COLO668 (cell line): ENCODE data around the gene IGF1R.
A peak's percentile ranks its signal among the peaks of the same experiment; 100 is the strongest.

Source experiments
- DNase-seq: peaks from one replicate; lab custom pipeline; 2025; ENCODE audit not compliant: unreplicated experiment; lab: John Stamatoyannopoulos, UW

The IGF1R gene

GRCh38 chr15:98823012-98823458 lies 174.7 kb downstream of the IGF1R start:
- DNase-seq, result peak; percentile 7

- DNase-seq, result no peak
These were observed 175.3 kb downstream of the IGF1R start for GRCh38 chr15:98823616-98824015.

GRCh38 chr15:98824595-98824994 lies 176.3 kb downstream of the IGF1R start:
- no peak for DNase-seq

DNA sequence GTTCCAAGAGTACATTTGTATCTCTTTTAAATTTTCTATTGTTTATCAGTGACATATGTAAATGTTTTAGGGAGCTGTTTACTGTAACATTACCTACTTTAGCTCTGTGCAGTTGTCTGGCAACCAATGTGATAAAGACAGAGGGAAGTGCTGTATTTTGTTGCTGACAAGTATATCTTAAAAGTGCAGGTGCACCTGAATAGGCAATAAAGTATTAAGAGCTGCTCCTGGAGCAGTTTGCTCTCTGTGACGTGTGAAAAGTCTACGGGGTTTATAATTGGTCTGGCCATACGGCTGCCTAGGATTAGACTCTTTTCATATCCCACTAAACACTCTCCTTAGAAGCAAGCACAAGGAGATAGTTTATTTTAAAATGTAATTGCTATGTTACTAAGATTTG lies 178.3 kb downstream of the IGF1R start:
- no peak for DNase-seq

GRCh38 chr15:98827217-98827616 lies 178.9 kb downstream of the IGF1R start:
- no peak for DNase-seq

GRCh38 chr15:98830034-98830634 lies 181.8 kb downstream of the IGF1R start:
- DNase-seq, result no peak

DNA sequence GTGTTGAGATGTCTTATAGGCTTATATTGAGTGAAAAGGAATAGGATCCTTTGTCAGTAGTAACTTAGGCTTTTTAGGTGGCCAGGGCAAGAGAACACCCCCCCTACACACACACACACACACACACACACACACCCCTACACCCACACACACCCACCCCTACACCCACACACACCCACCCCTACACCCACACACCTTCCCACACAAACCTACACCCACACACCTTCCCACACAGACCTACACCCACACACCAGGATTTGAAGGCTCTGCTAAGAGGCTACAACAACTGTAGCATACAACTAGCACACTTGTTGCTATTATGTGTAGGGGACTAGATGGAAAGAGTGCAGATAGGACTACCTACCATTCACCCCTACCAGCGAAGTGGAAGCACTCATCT lies 186.6 kb downstream of the IGF1R start:
- no peak for DNase-seq

GRCh38 chr15:98835876-98836275 lies 187.5 kb downstream of the IGF1R start:
- no peak for DNase-seq

GRCh38 chr15:98838387-98839259 lies 190.3 kb downstream of the IGF1R start:
- DNase-seq, result no peak

DNA sequence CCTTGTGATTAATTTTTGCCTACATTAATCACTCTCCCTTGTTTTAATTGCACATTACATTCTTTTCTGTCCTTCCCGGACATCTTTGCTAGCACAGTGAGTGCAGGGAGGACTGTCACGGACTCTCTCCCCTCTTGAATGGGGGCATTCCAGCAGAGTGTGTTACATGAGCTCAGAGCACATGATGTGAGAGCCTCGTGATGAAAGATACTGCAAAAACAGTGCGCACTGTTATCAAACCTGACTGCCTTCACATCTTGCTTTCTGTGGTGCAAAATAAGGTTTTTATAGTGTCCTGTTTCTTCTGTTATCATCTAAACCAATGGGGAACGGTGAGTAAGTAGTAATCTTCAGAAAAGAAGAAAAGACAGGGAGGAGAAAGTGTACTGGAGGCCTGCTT lies 191.7 kb downstream of the IGF1R start:
- DNase-seq, result no peak

- DNase-seq, result peak; percentile 12
These were observed 193.2 kb downstream of the IGF1R start for GRCh38 chr15:98841419-98841970.

GRCh38 chr15:98842192-98842972 lies 194.0 kb downstream of the IGF1R start:
- no peak for DNase-seq

DNA sequence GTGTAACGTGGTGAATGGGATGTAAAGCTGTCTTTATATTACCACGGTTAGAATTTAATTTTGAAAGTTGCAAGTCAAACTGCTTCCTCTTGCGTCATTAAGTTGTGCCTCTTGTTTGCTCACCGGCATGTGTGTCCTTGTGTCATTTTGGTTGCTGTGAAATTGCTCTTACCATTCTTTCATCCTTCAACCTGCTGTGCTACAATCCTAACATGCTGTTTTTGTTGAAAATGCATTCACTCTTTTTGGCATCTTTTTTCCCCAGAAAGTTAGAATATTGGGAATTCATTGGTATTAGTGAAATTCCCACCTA lies 194.6 kb downstream of the IGF1R start:
- no peak for DNase-seq

GRCh38 chr15:98843844-98844243 lies 195.5 kb downstream of the IGF1R start:
- DNase-seq, result no peak

DNA sequence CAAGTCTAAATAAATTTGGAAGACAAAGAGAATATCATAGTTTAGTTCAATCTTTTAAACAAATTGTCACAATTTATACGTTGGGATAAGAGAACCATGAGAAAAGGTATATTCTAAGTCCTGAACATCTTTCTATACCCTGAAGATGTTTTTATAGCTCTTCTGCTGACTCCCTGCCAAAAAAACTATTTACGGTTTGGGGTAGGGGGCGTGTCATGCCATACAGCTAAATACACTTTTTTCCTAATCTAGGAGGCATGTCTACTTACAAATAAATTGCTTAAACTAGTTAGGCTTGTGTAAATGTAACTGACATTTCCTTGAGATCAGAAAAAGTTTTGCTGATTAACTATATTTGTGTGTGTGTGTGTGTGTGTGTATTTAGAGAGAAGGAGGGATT lies 195.9 kb downstream of the IGF1R start:
- DNase-seq, result no peak

GRCh38 chr15:98845138-98845884 lies 197.0 kb downstream of the IGF1R start:
- no peak for DNase-seq

DNA sequence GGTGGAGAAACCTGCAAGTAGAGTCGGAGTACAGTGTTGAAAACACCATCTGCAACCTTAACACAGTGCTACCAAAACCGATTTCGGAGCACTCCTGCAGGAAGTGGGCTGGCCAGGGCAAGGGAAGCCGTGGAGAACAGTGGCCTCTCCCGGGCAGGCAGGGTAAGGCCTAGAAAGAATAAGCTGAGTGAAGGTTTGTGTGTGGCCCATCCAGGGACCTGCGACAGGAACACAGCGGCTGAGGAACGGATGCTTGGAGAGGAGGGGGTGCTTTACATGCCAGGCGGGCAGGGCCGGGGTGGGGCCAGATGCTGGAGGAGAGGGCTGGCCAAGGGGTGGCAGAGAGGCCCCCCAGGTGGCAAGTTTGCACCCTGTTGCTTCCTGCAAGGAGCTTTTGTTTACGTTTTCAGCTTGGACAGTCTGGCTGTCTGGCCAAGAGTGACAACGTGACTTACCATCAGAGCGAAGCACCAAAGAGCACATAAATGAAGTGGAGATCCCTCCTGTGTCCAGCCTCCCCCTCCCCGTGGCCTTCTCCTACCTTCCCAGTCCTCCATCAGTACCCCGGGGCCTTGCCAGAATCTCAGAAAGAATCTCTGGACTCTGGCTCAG lies 202.7 kb downstream of the IGF1R start:
- DNase-seq, result peak; percentile 72

- peak; percentile 82 for DNase-seq
These were observed 204.8 kb downstream of the IGF1R start for GRCh38 chr15:98853161-98853560.

- peak; percentile 24 for DNase-seq
These were observed 205.5 kb downstream of the IGF1R start for GRCh38 chr15:98853617-98854420.

DNA sequence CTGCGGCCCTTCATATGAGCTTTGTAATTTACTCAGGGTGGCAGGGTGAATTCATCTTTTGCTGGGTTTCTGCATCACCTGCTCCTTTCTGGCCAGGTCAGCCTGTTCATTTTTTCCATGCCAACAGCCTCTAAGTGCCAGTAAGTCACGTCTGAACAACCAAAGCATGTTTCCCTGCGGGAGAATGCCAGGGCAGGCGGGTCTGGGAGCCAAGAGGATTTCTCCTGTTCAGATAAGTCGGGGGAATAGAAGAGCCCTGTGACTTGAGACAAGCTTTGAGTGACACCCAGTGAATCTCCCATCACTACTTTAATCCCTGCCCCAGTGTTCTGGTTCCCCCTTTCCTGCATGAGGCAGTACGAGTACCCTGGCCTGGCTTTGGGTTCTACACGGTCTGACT lies 206.2 kb downstream of the IGF1R start:
- no peak for DNase-seq
